DMS79 (cell line): ENCODE measurements around the gene TBL1X.

ENCODE experiments used
- DNase-seq: peaks from one replicate; lab custom pipeline; 2025; lab: John Stamatoyannopoulos, UW

Gene TBL1X

DNA sequence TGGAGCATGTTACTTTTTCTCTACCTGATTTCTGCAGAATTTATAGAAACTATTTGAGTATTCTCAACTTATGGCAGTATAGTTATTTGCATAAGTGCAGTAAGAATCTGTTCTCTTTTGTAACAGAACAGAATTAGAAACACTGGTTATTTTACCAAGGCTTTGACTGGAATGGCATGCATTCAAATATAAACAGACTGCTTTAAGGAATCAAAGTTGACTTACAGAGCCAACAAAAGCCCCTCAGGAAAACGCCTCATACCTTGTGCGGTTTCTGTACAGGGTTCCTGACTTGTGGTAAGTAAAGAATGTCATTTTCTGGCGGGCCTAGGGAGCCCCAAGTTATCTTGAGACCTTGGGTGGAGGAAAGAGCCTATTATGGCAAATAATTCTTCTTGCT is 203.7 kb downstream of the TBL1X start:
- DNase-seq = no peak

DNA sequence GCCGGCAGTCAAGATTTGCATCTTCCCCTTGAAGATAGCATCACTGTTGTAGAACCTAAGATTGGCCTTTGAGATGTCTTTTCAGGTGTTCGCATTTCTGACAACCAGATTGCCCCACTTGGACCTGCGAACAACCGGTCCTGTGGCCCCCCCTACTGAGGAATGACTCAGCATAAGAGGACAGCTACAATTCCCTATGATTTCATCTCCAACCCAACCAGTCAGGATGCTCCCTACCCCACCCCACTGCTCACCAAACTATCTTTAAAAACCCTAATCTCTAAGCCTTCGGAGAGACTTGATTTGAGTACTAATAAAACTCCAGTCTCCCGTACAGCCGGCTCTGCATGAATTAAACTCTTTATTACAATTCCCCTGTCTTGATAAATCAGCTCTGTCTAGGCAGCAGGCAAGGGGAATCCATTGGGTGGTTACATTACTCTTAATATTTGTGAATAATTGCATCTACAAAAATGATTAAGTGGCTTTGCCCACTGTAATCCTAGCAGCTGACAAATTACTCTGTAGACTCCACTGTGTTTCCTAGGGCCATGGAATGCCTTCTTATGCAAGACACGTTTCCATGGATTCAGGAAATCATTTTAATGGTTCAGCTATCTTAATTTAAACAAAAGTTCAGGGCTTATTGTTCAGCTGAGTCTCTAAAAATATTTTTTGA is 205.4 kb downstream of the TBL1X start:
- no peak for DNase-seq

DNA sequence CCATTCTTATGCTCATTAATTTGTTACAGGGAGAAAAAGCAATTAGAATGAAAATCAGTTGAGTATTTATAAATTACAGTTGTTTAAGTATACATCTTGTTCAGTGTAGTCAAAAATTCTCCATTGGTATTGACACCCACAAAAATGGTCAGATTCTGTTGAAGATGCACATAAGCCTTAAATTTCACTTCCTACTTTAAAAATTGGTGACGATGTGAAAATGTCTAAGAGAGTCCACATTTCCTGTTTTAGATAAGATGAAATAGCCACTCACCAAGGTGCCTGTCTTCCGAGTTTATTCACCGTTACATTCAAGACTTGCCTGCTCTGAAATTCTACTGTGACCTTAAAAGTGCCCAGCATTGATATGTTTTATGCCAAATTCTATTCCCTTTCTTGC is 207.1 kb downstream of the TBL1X start:
- DNase-seq = no peak

DNA sequence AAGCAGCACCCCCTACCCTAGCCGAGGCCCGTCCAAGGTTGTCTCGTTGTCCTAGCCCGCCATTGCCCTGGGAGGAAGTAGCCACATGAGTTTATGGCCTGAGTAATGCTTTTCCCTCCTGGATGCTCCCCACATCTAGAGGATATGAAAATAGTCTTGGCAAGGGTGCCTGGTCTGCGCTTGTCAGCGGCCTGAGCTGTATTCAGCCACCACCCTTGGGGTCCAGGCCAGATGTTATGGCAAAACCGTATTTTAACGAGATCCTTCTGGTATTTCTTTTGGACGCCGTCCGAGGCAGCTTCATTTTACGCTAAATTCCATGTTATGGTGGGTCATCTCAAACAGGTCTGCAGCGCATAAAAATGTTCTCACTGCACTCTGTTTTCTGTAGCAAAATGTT is 211.4 kb downstream of the TBL1X start:
- DNase-seq = no peak

DNA sequence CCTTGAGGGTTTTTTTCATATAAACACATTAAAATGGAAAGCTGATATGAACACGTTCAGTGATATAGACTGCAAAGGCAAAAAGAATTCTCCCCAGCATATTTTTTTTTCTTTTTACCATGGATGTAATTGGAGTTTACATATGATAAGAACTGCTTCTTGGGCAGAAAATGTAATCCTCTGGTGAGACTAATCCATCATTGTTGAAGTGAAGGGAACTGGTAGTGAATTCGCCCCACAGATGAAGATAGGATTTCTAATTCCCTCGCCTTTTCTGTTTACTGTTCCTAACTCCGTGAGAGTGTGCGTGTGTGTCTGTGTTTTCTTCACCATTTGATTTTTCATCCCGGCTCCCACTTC is 211.9 kb downstream of the TBL1X start:
- no peak for DNase-seq

DNA sequence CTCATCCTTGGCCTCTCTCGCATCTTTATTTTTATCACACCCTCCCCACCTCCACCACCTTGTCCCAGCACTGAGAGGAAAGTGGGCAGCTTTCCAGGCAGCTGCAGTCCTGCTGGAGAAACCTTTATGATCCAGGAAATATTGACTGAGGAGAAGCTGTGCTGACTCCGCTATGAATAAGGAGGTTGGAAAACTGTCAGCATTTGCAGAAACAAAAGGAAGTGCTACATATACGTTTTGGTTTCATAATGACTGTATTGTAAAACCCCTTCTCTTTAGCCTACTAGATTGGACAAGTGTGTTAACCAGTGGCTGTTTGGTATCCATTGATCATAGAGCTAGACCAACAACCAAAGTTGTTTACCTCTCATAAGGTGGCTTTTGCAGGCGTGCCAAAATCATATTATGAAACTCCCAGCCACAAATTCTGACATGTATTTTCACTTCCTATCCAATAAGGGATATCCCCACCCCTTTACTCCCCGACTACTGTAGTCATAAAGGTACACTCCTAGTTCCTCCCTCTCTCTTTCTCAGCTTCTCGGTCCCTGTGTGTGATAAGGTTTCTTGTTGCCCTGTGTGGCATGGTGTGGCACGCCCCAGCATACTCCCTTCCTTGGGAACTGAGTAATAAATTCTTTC is 212.4 kb downstream of the TBL1X start:
- DNase-seq = no peak

DNA sequence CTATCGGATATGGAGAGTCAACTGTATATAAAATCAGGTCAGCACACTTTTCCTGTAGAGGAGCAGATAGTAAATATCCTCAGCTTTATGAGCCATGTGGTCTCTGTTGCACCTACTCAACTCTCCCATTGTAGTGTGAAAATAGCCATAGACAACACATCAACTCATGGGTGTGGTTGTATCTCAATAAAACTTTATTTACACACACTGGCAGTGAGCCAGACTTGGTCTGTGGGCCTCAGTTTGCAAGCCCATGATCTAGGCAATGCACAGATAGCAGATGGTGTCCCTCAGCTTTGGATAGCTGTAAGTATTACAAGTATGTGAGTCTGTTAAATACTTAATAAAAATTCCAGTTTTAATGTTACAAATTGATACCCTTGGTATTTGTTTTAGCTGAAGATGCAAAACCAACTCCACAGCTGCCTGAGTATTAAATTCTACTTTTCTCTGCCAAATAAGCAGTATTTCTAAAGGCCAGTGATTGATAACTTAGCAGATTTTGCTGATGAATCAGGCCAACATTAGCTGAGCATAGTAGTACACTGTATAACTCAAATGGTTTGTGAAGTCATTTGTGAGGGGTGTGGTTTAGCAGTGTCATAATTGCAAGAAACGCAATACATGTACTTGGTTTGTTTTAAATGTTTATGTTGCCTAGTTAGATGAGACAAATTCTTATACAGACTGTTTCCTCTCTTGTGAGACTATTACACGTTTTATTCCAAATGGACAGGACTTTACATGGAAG is 213.5 kb downstream of the TBL1X start:
- DNase-seq = no peak

DNA sequence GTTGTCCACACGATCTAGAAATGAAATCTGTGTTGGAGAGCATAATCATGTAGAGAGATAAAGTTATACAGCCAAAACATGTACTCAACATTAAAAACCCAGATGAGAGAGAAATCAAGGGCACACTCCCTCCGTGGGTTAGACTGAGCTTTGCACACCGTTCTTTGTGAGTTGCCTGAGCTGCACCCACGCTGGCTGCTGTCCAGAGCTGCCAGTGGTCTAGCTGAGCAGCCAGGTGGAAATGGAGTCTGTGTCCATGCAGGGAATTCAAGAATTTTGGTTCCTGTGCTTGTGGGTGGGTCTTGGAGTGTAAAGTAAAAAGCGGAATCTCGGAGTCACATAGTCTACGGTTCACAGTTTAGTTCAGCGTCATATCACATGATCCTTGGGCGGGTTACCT is 216.2 kb downstream of the TBL1X start:
- DNase-seq = no peak

DNA sequence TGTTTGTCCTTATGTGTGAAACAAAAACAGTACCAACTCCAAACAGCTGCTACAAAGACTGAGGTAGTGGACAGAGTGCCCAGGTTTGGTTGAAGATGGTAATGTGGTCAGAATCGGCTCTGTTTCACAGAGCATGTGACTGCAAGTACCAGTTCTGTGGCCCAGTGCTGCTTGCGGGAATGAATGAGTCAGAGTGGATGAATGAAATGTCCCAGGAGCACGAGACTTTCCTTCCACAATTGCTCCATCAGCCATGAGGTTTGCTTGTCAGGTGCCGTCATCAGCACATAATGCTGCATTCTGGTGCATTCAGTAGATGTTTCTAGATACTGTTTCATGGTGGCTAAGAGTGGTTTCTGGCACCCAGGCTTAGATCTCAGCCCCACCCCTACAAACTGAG is 216.6 kb downstream of the TBL1X start:
- no peak for DNase-seq

DNA sequence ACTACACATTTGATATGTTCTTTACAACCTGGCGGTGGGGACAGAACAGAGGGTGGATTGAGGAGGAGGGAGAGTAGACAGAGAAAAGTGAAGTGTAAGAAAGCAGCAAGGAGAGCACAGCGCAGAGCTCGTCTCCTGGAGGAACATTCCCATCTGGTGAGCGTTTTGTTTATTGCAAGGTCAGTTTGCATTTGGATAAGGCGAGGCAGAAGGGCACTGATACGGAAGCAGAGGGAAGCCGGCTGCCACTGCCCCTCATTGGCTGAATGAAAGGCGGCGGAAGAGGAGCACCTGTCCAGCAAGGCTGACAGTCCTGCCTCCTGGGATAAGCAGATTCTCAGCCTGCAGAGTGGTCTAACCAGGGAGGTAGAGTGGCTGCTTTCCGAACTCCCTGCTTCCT is 217.6 kb downstream of the TBL1X start:
- no peak for DNase-seq

DNA sequence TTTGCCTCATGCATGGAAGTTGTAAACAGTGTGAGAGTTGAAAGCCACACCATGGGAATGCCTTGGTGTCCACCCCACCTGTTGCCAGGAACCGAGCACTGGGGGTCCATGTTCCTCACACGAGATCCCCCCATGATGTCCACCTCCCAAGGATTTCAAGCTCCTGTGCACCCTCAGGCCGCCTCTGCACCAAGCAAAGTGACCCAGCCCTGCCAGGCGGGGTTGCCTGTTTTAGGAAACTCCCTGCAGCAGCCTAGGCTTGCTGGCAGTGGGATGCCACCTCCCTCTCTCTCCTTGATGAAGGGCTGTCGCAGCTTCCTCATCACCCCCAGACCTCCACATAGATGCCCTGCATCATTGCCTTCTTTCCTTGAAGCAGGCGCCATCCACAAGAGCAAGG is 218.0 kb downstream of the TBL1X start:
- no peak for DNase-seq

DNA sequence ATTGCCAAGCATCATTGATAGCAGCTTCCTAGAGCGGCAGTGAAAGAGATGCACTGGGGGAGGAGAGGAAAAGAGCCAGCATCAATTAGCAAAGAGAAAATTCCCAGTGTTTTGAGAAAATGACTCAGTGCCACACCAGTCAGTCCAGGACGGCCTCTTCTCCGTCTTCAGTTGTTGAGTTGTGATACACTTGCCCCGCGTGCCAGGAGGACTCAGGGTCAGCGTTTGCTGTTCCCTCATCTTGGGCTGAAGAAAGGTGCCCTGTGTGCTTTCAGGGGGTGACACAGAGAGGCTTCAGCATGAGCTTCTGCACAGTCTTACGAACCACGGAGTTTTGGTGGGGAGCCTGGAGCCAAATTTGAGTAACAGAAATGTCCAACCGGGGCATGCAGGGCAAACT is 218.5 kb downstream of the TBL1X start:
- no peak for DNase-seq

DNA sequence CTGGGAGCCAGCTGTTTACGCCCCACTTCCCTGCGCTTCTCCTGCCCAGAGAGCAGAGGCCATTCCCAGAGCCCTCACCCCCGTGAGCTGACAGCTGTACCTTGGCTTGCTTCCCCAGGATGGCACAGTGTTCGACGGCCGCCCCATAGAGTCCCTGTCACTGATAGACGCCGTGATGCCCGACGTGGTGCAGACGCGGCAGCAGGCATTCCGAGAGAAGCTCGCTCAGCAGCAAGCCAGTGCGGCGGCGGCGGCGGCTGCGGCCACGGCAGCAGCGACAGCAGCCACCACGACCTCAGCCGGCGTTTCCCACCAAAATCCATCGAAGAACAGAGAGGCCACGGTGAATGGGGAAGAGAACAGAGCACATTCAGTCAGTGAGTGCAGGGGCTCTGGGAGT is 223.0 kb downstream of the TBL1X start:
- no peak for DNase-seq

DNA sequence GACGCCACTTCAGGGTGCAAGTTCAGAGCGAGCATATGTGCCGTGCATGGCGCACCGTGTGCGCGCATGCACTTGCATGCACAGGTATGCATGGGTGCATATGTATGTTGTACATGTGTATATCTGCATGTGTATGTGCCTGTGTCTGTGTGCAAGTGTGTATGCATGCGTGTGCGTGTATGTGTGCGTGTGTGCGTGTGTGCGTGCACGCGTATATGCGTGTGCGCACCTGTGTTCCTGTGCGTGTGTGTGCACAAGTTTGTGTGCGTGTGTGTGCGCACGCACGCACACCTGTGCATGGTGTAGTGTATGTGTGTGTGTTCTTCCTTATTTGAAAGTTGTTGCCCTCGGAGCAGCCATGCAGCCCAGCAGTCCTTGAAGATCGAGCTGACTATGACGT is 224.0 kb downstream of the TBL1X start:
- no peak for DNase-seq

DNA sequence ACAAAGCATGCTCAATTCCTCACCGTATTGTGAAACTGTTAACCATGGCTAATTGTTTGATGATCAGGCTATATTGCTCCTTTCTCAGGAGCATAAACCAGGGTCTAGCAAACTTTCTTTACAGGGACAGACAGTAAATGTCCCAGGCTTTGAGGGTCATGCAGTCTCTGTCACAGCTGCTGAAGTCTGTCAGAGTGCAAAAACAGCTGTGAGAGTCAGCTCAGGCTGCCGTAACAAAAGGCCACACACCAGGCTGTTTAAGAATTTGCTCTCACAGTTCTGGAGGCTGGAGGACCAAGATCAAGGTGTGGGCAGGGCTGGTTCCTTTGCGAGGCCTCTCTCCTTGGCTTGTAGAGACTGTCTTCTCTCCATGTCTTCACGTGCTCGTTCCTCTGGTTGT is 225.2 kb downstream of the TBL1X start:
- DNase-seq = no peak

DNA sequence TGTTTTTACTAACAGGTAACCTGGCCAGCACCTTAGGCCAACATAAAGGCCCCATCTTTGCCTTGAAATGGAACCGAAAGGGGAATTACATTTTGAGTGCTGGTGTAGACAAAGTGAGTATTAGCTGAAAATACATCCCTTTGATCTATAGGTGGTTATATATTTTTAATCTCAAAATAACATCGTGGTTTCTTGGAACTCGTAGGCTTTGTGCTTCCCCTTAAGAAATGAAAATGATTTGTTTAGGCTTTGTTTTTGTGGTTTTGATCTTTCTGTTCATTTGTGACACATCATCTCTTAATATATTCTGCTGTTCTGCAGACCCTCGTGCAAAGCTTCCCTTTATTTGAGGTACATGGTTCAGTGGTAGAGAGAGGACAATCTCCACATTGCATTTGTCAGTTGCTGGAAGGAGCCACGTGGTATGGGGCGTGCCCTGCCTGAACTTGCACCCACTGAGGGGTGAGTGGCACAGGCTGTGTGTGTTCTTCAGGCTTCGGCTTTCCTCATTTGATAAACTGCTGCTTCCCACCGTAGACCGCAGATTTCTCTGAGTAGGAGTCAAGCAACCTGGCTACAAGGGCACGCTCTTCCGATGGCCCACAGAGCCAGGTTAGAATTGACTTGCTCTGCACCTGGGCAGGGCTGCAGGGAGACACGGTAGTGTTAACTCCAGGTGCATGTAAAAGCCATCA is 228.6 kb downstream of the TBL1X start:
- DNase-seq = no peak

DNA sequence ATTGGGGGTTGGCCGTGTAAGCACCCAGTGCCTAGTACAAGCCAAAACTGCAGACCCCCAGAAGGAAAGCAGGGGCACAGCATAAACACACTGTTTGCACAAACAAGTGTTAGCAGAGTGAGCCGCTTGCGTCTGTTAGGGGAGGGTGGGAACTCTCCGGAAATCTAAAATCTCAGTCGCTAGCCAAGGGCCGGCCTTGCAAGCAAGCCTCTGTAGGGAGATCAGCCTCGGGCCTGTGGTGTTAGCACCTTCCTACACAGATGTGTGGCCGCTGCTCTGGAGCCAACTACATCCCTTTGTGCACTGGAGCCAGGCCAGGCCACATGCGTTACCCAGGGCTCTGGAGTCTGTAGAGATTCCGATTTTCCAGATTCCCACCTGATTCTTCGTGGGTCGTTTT is 233.7 kb downstream of the TBL1X start:
- DNase-seq = no peak

DNA sequence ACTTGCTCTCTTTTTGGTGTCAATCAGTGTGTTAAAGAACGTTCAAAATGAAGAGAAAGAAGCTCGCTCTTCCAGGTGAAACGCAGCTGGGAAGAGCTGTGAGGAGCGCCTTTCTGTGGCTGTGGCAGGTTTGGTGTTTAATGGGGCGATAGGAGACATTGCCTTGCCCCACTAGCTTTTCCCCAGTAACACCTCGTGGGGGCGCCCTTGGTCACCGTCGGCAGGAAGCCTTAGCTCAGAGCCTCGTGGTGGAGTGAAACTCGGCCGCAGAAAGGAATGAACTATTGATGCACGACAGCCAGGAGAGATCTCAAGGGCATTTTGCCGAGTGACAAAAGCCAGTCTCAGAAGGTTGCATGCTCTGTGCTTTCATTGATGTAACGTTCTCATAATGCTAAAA is 235.7 kb downstream of the TBL1X start:
- DNase-seq = no peak

DNA sequence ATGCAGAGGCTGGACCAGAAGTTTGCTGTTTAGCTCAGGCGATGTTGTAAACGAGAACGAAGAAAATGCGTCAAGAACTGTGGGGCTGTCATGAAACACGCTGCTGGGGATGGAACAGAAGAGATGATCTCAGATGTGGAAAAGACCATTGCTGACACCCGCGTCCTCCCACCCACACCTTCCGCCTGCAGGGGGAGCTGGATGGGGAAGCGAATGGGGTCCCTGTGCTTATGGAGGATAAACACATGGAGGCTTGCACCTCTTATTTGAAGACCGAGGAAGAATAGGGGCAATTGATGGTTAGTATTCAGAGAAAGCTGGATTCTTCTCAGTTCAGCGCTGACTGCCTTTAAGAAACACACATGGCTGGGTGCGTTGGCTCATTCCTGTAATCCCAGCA is 236.9 kb downstream of the TBL1X start:
- no peak for DNase-seq

DNA sequence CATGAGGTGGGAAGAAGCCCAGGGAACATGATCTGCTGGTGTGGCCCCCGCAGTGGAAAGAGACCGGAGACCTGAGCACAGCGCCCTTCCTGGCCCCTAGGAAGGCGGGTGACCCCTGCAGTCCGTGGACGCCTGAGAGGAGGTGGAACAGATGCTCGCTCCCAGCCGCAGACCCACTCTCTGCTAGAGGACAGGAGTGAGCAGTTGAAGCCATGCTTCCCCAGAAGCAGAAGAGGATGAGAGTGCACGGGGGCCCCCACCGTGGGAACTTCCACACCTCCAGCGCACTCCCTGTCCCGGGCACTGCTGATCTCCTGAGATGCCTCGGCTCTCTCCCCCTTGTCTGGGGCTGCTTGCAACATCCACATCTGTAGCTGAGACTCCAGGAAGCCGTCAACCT is 238.5 kb downstream of the TBL1X start:
- DNase-seq = no peak

DNA sequence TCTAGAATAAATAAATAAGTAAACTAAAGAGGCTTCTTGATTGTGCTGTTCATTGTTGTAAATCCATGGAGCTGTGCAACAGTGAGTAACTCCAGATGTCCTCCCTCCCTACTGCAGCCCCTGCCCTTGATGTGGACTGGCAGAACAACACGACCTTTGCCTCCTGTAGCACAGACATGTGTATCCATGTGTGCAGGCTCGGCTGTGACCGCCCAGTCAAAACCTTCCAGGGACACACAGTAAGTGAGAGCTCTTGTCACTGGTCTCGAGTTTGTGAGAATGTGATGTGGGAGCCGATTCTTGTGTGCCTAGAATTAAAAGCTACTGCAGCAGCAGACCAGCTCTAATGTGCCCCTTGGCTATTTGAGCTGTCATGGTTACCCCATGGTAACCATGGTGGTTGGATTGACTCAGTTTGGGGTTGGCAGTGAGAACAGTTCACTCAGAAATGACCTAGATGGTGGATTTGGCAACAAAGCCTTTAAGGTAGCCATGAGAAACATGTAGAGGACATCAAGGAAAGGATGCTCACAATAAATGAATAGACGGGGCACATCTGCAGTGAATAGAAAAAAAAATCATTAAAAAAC is 240.1 kb downstream of the TBL1X start:
- DNase-seq = no peak

DNA sequence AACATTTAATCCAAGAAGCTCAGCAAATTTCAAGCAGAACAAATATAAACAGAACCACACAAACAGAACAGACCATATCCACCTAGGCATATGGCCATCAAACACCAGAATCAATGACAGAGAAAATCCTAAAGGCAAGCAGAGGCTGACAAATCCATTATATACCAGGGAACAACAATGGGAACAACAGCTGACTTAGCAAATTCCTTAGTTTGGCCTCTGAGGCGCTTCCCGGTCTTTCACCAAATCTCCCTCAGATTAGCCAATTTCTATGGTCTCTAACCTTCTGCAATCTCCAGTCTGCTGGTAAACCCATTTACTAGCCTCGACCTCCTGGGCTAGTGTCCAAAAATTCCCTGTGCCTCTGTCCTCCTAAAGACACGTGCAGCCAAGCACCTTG is 241.6 kb downstream of the TBL1X start:
- DNase-seq = no peak
